ENCODE results near the gene MMAA.
"Not testable (repeated sequence)": the region's sequence is repeated elsewhere in the genome, so short reads cannot be mapped to it uniquely, and the experiment has no call there.

MMAA gene

DNA sequence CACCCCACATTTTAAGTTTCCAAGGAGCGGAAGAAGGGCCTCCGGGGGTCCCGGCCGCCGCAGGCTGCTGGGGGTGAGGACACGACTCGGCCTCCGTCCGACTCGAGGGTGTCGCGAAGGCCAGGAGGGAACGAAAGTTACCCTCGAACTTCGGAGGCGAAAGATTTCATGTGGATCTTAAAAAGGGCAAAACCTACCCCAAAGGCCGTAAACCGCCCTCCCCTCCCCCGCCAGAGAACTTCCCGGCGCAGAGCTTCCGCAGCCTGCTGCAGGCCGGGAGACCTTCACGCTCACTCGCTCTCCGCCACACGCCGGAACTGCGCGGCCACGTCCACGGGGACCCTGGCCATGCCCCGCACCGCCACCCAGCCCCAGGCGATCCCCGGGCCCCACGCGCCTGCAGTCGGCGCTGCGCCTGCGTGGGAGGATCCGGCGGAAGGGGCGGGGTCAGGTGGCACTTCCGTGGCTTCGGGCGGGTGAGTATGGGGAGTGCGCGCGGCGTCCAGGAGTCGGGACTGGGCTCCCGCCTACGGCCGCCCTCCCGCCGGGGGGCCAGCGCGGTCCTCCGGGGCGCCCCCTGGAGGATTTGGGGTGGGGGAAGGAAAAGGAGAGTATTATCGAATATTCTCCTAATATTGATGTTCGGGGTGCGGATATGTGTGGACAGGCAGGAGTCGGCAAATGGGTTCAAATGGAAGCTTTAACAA is at the start of gene MMAA:
Gene MMAA, plus strand, starts transcription at position 454 of the 707 bp plus-strand sequence. CDS start 19,755 bp downstream, outside the sequence.
- peak within 1 kb of the TSS; percentile 89 to 99 (median 97) for H3K27ac ChIP-seq
- H3K27me3 ChIP-seq = no peaks in the 10 kb centered on the region
- H3K9me3 ChIP-seq (replicated peaks in 1 of 11) = peaks cover 7 to 16% (median 11%) of the 10 kb centered on the region in 11 experiments; a peak in 21 of 22 replicates
- H3K4me3 ChIP-seq = peak within 1 kb of the TSS; percentile 58 to 85 (median 74)
- H3K36me3 ChIP-seq = peaks cover 0 to 10% (median 5%) of the 10 kb centered on the region in 11 experiments; a peak in 6 of 22 replicates
- peak within 1 kb of the TSS; percentile 76 to 93 (median 89) for H3K4me2 ChIP-seq
- H3K4me1 ChIP-seq = peaks cover 21 to 34% (median 29%) of the 10 kb centered on the region in 10 experiments
- peak within 1 kb of the TSS; percentile 89 to 98 (median 97) for H3K9ac ChIP-seq
- no peaks in the 10 kb centered on the region for H4K20me1 ChIP-seq
- no peak for TF ChIP-seq Cebpa-rat (IDR thresholded peaks at IDR 0.05)

DNA sequence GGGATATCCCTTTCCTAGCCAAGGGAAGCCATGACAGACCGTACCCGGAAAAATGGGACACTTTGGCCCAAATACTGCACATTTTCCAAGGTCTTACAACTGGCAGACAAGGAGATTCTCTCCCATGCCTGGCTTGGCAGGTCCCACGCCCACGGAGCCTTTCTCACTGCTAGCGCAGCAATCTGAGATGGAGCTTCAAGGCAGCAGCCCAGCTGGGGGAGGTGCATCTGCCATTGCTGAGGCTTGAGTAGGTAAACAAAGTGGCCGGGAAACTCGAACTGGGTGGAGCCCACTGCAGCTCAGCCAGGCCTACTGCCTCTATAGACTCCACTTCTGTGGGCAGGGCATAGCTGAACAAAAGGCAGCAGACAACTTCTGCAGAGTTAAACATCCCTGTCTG is 44.6 kb upstream of the MMAA start:
- not testable (repeated sequence) for H3K27ac ChIP-seq, H3K4me2 ChIP-seq, H3K9ac ChIP-seq

DNA sequence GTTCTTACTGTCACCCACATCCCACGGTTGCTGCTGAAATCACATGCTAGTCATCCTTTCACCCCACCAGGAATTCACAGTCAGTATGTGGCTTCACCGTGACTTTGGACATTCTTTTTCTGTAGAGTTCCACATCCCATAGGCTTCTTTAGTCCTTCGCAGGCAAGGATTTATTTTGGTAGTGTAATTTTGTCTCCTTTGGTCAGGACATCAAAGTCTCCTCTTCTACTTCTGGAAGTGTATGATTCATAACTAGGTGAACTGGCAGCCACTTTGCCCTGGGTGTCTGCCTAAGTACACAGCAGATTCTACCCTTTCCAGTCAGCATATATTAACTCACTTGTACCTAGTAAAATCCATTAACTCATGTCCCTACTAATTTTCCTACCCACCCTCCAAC is 38.3 kb upstream of the MMAA start:
- peaks cover 0 to 11% (median 7%) of the 10 kb centered on the region in 11 experiments; a peak in 8 of 22 replicates for H3K9me3 ChIP-seq (replicated peaks in 1 of 11)
- no peak overlapping the region for H3K4me2 ChIP-seq
- no peaks in the 10 kb centered on the region for H3K36me3 ChIP-seq
- no peak for TF ChIP-seq Cebpa-rat (IDR thresholded peaks at IDR 0.05)
- H3K9ac ChIP-seq = no peak overlapping the region
- H4K20me1 ChIP-seq = no peaks in the 10 kb centered on the region
- no peak overlapping the region for H3K27ac ChIP-seq
- H3K4me1 ChIP-seq = no peaks in the 10 kb centered on the region
- no peaks in the 10 kb centered on the region for H3K27me3 ChIP-seq
- no peak overlapping the region for H3K4me3 ChIP-seq

More for the DNA sequence above, 44.6 kb upstream of the MMAA start:
- H3K27me3 ChIP-seq, H3K4me1 ChIP-seq, H3K4me3 ChIP-seq, H3K36me3 ChIP-seq, H4K20me1 ChIP-seq: not testable (repeated sequence)
- H3K9me3 ChIP-seq (replicated peaks in 1 of 11) = peaks cover 6 to 37% (median 25%) of the 10 kb centered on the region in 11 experiments; a peak in 21 of 22 replicates

DNA sequence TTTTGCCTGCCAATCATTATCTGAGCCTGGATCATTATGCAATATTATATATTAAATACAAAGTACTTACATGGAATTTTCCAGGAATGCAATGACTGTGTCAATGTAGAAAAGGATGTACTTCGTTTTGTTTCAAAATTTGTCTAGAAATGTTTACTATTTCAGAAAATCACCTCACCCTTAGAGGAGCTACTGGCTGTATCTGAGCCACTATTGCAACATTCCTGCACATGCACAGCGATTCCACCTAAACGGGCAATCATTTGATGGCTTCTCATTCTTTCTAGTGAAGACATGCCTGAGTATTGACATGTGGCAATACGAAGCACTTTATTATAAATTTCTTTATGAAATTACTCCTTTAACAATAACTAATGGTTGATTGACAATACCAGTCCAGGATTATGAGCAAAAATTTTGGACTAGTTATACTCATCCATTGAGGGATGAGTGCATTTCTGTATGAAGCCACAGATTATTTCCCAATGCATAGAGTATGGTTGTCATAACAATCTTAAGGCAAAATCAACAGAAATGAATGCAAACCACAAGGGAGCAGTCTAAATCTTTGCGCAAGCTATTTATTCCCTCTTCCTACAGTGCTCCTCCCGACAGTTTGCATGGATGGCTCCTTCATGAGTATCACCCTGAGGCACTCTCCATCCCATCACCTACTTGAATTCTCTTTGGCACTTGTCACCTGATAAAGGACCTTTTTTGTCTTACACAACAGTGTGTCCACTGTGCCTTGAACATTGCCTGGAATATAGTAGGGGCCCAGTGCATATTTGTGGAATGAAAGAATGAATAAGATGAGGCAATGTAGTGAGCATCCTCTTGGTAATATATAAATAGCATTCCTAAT is 35.8 kb upstream of the MMAA start:
- H3K27me3 ChIP-seq = no peaks in the 10 kb centered on the region
- no peak overlapping the region for H3K9ac ChIP-seq
- no peaks in the 10 kb centered on the region for H3K36me3 ChIP-seq
- no peak for TF ChIP-seq Cebpa-rat (IDR thresholded peaks at IDR 0.05)
- H3K4me2 ChIP-seq = no peak overlapping the region
- H3K4me3 ChIP-seq = no peak overlapping the region
- H3K27ac ChIP-seq = no peak overlapping the region
- peaks cover 0 to 18% (median 5%) of the 10 kb centered on the region in 10 experiments; a peak in 5 of 20 replicates for H3K4me1 ChIP-seq
- no peaks in the 10 kb centered on the region for H4K20me1 ChIP-seq
- peaks cover 0 to 11% (median 7%) of the 10 kb centered on the region in 11 experiments; a peak in 8 of 22 replicates for H3K9me3 ChIP-seq (replicated peaks in 1 of 11)

DNA sequence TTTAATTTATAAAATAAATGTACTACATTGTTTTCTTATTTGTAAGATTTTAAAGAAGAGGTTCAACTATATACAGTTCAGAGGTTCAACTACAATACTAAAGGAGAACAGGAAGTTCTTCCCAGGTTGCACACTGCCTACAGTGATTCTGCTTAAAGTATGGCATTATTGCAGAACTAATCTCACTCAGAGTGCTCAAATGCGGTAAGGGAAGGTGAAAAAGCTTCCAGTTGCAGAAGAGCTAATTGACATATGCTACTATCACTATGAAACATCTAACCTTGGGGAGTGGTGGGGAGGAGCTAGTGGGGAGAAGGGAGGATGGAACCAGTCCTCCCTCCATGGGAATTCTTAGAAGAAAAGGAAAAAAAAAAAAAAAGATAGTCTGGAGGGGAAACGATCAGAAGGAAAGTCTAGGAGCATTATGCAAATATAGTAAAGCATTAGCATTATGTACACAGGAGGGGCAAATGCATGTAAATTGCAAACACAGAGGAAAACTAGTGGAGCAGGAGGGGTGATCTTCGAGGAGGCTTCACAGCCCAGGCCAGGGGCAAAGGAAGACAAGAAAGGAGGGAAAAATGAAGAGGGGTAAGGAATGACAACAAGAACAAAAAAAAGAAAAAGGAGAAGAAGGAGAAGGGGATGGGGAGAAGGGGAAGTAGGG is 32.0 kb upstream of the MMAA start:
- Histone ChIP-seq H3K36me3 (no peaks in the 10 kb centered on the region), H3K27me3 (no peaks in the 10 kb centered on the region), H3K4me1 (peaks cover 0 to 18% (median 5%) of the 10 kb centered on the region in 10 experiments; a peak in 5 of 20 replicates), H4K20me1 (no peaks in the 10 kb centered on the region), H3K4me2 (no peak overlapping the region; a peak in 1 of 22 replicates), H3K4me3 (no peak overlapping the region), H3K27ac (no peak overlapping the region), H3K9ac (no peak overlapping the region), H3K9me3 (replicated peaks in 1 of 11) (peaks cover 6 to 14% (median 9%) of the 10 kb centered on the region in 11 experiments; a peak in 19 of 22 replicates)
- no peak for TF ChIP-seq Cebpa-rat (IDR thresholded peaks at IDR 0.05)

- H3K4me3 ChIP-seq, H3K27ac ChIP-seq: not testable (repeated sequence)
Measured at GRCh38 chr4:145589381-145589780, 29.8 kb upstream of the MMAA start.

GRCh38 chr4:145589916-145590702 is 29.1 kb upstream of the MMAA start:
- H3K4me3 ChIP-seq = no peak overlapping the region
- H3K9ac ChIP-seq = no peak overlapping the region
- H3K9me3 ChIP-seq (replicated peaks in 1 of 11) = peaks cover 6 to 18% (median 13%) of the 10 kb centered on the region in 11 experiments; a peak in 20 of 22 replicates
- H3K36me3 ChIP-seq = no peaks in the 10 kb centered on the region
- H3K27me3 ChIP-seq = no peaks in the 10 kb centered on the region
- H3K27ac ChIP-seq = no peak overlapping the region
- H4K20me1 ChIP-seq = no peaks in the 10 kb centered on the region
- no peak for TF ChIP-seq Cebpa-rat (IDR thresholded peaks at IDR 0.05)
- peaks cover 0 to 18% (median 5%) of the 10 kb centered on the region in 10 experiments; a peak in 5 of 20 replicates for H3K4me1 ChIP-seq
- H3K4me2 ChIP-seq = no peak overlapping the region

More at GRCh38 chr4:145589381-145589780, 29.8 kb upstream of the MMAA start:
- peaks cover 0 to 18% (median 5%) of the 10 kb centered on the region in 10 experiments; a peak in 5 of 20 replicates for H3K4me1 ChIP-seq
- H3K27me3 ChIP-seq, H3K36me3 ChIP-seq, H3K4me2 ChIP-seq, H4K20me1 ChIP-seq, H3K9ac ChIP-seq: not testable (repeated sequence)
- H3K9me3 ChIP-seq (replicated peaks in 1 of 11) = peaks cover 6 to 18% (median 13%) of the 10 kb centered on the region in 11 experiments; a peak in 20 of 22 replicates

DNA sequence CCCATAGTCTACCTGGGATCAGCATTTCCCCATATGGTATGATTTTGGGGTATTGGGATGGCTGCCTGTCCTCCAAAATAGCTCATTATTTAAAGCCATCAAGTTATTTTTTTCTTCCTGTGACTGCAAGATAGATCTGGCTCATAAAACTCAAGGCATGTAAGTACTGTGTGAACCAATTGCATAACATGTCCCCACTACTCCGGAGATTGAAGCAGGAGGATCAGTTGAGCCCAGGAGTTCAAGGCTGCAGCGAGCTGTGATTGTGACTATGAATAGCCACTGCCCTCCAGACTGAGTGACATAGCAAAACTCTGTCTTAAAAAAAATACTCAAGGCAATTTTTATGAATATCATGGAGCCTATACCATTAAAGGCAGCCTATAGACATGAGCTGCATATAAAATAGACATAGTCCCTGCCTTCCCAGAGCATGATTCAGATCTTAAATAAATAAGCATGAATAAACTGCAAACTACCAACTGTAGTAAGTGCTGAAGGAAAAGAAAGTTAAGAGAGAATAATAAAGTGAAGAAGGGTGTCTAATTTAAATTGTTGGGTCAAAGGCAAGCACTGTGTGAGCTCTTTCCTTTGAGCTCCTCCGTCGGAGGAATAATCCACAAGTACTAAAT is 16.9 kb upstream of the MMAA start:
- H3K36me3 ChIP-seq = no peaks in the 10 kb centered on the region
- no peak overlapping the region for H3K4me3 ChIP-seq
- H4K20me1 ChIP-seq = no peaks in the 10 kb centered on the region
- H3K9ac ChIP-seq = no peak overlapping the region
- H3K9me3 ChIP-seq (replicated peaks in 1 of 11) = peaks cover 15 to 25% (median 20%) of the 10 kb centered on the region in 11 experiments; a peak in 21 of 22 replicates
- H3K27ac ChIP-seq = no peak overlapping the region
- H3K4me2 ChIP-seq = no peak overlapping the region
- H3K27me3 ChIP-seq = no peaks in the 10 kb centered on the region
- no peak for TF ChIP-seq Cebpa-rat (IDR thresholded peaks at IDR 0.05)
- no peaks in the 10 kb centered on the region for H3K4me1 ChIP-seq
